ENCODE measurements around the gene ZBTB44. TPM values are rescaled to one million over a fixed set of nuclear protein-coding genes. Genes with fewer than 3 reads are reported as not detected.

The ZBTB44 gene
- total RNA-seq, 2 donors from 2014 or later: 66.1 to 69.2 TPM

GRCh38 chr11:130278745-130279144 lies 36.0 kb downstream of the ZBTB44 start:
- peaks cover 20% of the 10 kb centered on the region for H3K9me3 ChIP-seq (ENCODE audit: control insufficient read depth, low read length)
- H3K4me1 ChIP-seq (ENCODE audit: control insufficient read depth, insufficient read depth, low read length): no peaks in the 10 kb centered on the region
- WGBS, 2 experiments (ENCODE audit: insufficient coverage in 1 of 2, insufficient read length in 1 of 2): 83 to 95% methylated on average over 1 of the region's 1 CpG
- no peak overlapping the region for H3K9ac ChIP-seq (ENCODE audit: extremely low read depth, low read length, poor library complexity, severe bottlenecking)
- H3K27ac Mint-ChIP-seq: no peak overlapping the region
- H3K36me3 ChIP-seq (ENCODE audit: control insufficient read depth, insufficient read depth, low read length): no peaks in the 10 kb centered on the region
- DNase-seq: no peak
- H3K27ac ChIP-seq (ENCODE audit: low read depth, low read length): no peak overlapping the region
- peaks cover 3% of the 10 kb centered on the region for H3K4me1 Mint-ChIP-seq
- H3K9me3 Mint-ChIP-seq: peaks cover 4% of the 10 kb centered on the region
- no peak overlapping the region for H3K4me3 ChIP-seq (ENCODE audit: low read length)
- H3K4me3 Mint-ChIP-seq: no peak overlapping the region
- H3K27me3 ChIP-seq (ENCODE audit: control insufficient read depth, insufficient read depth, low read length, poor library complexity, severe bottlenecking): no peaks in the 10 kb centered on the region
- no peaks in the 10 kb centered on the region for H3K27me3 Mint-ChIP-seq (ENCODE audit: insufficient read depth)
- no peak for TF ChIP-seq CTCF (conservative IDR thresholded peaks at IDR 0.05)
- H3K36me3 Mint-ChIP-seq (ENCODE audit: low read depth): peaks cover 13% of the 10 kb centered on the region

GRCh38 chr11:130278151-130278550 lies 36.6 kb downstream of the ZBTB44 start:
- H3K27me3 Mint-ChIP-seq (ENCODE audit: insufficient read depth): no peaks in the 10 kb centered on the region
- Histone ChIP-seq H3K36me3 (ENCODE audit: control insufficient read depth, insufficient read depth, low read length) (no peaks in the 10 kb centered on the region), H3K4me3 (ENCODE audit: low read length) (peak overlapping the region; percentile 3), H3K9ac (ENCODE audit: extremely low read depth, low read length, poor library complexity, severe bottlenecking) (no peak overlapping the region), H3K4me1 (ENCODE audit: control insufficient read depth, insufficient read depth, low read length) (no peaks in the 10 kb centered on the region), H3K9me3 (ENCODE audit: control insufficient read depth, low read length) (peaks cover 20% of the 10 kb centered on the region), H3K27me3 (ENCODE audit: control insufficient read depth, insufficient read depth, low read length, poor library complexity, severe bottlenecking) (no peaks in the 10 kb centered on the region), H3K27ac (ENCODE audit: low read depth, low read length) (no peak overlapping the region)
- no peak overlapping the region for H3K4me3 Mint-ChIP-seq
- peaks cover 3% of the 10 kb centered on the region for H3K4me1 Mint-ChIP-seq
- DNase-seq: no peak
- TF ChIP-seq CTCF (conservative IDR thresholded peaks at IDR 0.05): no peak
- H3K9me3 Mint-ChIP-seq: peaks cover 4% of the 10 kb centered on the region
- H3K36me3 Mint-ChIP-seq (ENCODE audit: low read depth): peaks cover 13% of the 10 kb centered on the region
- H3K27ac Mint-ChIP-seq: no peak overlapping the region
- WGBS, 2 experiments (ENCODE audit: insufficient coverage in 1 of 2, insufficient read length in 1 of 2): 94% methylated on average over 2 of the region's 3 CpGs; no CpG with 5 or more reads in 1 of the 2 experiments

DNA sequence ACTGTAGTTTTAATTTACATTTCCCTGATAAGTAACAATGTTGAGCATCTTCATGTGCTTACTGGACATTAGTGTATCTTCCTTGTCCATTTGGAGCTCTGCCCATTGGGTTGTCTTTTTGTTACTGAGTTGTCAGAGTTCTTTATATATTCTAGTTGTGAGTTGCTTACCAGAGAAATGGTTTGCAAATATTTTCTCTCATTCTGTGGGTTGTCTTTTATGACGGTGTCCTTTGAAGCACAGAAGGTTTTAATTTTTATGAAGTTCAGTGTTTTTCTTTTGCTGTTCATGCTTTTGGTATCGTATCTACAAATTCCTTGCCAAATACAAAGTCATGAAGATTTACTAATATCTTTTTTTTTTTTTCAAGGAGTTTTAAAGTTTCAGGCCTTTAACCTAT lies 42.4 kb downstream of the ZBTB44 start:
- no peak overlapping the region for H3K27ac ChIP-seq (ENCODE audit: low read depth, low read length)
- 100% methylated on average over 1 of the region's 2 CpGs; no CpG with 5 or more reads in 1 of the 2 experiments for WGBS, 2 experiments (ENCODE audit: insufficient coverage in 1 of 2, insufficient read length in 1 of 2)
- no peak overlapping the region for H3K27ac Mint-ChIP-seq
- no peaks in the 10 kb centered on the region for H3K4me1 ChIP-seq (ENCODE audit: control insufficient read depth, insufficient read depth, low read length)
- TF ChIP-seq CTCF (conservative IDR thresholded peaks at IDR 0.05): no peak
- no peaks in the 10 kb centered on the region for H3K4me1 Mint-ChIP-seq
- no peak for DNase-seq
- H3K27me3 ChIP-seq (ENCODE audit: control insufficient read depth, insufficient read depth, low read length, poor library complexity, severe bottlenecking): no peaks in the 10 kb centered on the region
- no peaks in the 10 kb centered on the region for H3K27me3 Mint-ChIP-seq (ENCODE audit: insufficient read depth)
- H3K36me3 ChIP-seq (ENCODE audit: control insufficient read depth, insufficient read depth, low read length): peaks cover 10% of the 10 kb centered on the region
- no peak overlapping the region for H3K4me3 Mint-ChIP-seq
- peaks cover 25% of the 10 kb centered on the region for H3K36me3 Mint-ChIP-seq (ENCODE audit: low read depth)
- no peak overlapping the region for H3K9ac ChIP-seq (ENCODE audit: extremely low read depth, low read length, poor library complexity, severe bottlenecking)
- no peak overlapping the region for H3K4me3 ChIP-seq (ENCODE audit: low read length)
- no peaks in the 10 kb centered on the region for H3K9me3 Mint-ChIP-seq
- H3K9me3 ChIP-seq (ENCODE audit: control insufficient read depth, low read length): peaks cover 4% of the 10 kb centered on the region
